Cardiac fibroblast (primary cell): Measurements from ENCODE around the gene POGK.

Source experiments
- DNase-seq, 2 donors: peaks; one replicate each; pipeline versions ENCODE4 v3.0.0 to v3.0.0-alpha.2; 2010; ENCODE audit warnings: low read depth in 2 of 2
- H3K4me3 ChIP-seq, 2 donors: replicated peaks in 1 of 2; 1 replicate in 1 of 2; 2 replicates in 1 of 2; pipeline ENCODE4 v1.5.1; 2011; ENCODE audit warnings: low read depth in 2 of 2, low read length in 2 of 2, mild to moderate bottlenecking in 2 of 2, moderate library complexity in 1 of 2
- CTCF ChIP-seq: IDR thresholded peaks from one replicate; pipeline ENCODE4 v1.5.1; 2011; ENCODE audit warnings: low read depth, mild to moderate bottlenecking, low read length, inconsistent platforms

POGK gene

GRCh38 chr1:166843322-166843721 lies 4.0 kb downstream of the POGK start:
- no peak overlapping the region for H3K4me3 ChIP-seq
- no peak for DNase-seq
- TF ChIP-seq CTCF: no peak

- TF ChIP-seq CTCF: no peak
- DNase-seq: peak in 1 of 2 donors; percentile 11
Observed at GRCh38 chr1:166843769-166844596, 4.7 kb downstream of the POGK start.

GRCh38 chr1:166844791-166845190 lies 5.5 kb downstream of the POGK start:
- H3K4me3 ChIP-seq: no peak overlapping the region
- DNase-seq: no peak
- TF ChIP-seq CTCF: no peak

More at GRCh38 chr1:166843769-166844596, 4.7 kb downstream of the POGK start:
- H3K4me3 ChIP-seq: no peak overlapping the region

- no peak overlapping the region for H3K4me3 ChIP-seq
- DNase-seq: no peak
- no peak for TF ChIP-seq CTCF
Observed at GRCh38 chr1:166848193-166848592, 8.9 kb downstream of the POGK start.

GRCh38 chr1:166849135-166849534 lies 9.9 kb downstream of the POGK start:
- DNase-seq: no peak
- no peak for TF ChIP-seq CTCF
- H3K4me3 ChIP-seq: no peak overlapping the region

GRCh38 chr1:166852918-166853317 lies 13.6 kb downstream of the POGK start:
- no peak for DNase-seq
- TF ChIP-seq CTCF: no peak
- H3K4me3 ChIP-seq: no peak overlapping the region
